GM20431 (cell line): ENCODE measurements around the gene CEL.
"Not testable (repeated sequence)": the region's sequence is repeated elsewhere in the genome, so short reads cannot be mapped to it uniquely, and the experiment has no call there.

ENCODE experiments used
- in situ Hi-C: fragments of 300-500 bp; cut with MseI, MboI; formaldehyde crosslinking; loops from one replicate; pipeline ENCODE4 v1.15.0; 2020; ENCODE audit warnings: low sequenced_read_pairs; ENCODE audit not compliant: unreplicated experiment

The CEL gene

DNA sequence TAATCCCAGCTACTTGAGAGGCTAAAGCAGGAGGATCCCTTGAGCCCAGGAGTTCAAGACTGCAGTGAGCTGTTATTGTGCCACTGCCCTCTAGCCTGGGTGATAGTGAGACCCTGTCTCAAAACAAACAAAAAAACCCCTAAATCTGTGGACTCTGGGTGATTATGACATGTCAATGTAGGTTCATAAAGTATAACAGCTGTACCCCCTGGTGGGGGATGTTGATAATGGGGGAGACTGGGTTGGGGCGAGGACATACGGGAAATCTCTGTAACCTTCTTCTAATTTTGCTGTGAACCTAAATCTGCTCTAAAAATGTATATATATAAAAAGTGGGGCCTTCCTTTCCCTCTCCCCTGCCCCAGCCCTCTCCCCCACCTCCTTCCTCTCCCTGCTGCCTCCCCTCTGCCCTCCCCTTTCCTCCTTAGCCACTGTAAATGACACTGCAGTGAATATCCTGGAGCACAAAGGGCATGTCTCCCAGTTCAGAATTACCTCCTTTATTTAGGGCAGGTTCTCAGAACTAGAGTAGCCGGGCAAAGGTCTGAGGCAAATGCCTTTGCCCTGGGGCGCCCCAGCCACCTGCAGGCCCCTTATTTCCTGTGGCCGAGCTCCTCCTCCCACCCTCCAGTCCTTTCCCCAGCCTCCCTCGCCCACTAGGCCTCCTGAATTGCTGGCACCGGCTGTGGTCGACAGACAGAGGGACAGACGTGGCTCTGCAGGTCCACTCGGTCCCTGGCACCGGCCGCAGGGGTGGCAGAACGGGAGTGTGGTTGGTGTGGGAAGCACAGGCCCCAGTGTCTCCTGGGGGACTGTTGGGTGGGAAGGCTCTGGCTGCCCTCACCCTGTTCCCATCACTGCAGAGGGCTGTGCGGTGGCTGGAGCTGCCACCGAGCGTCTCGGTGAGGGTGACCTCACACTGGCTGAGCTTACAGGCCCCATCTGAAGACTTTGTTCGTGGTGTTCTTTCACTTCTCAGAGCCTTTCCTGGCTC, 19.3 kb downstream of the CEL start:
- in situ Hi-C loops = not testable (repeated sequence)

DNA sequence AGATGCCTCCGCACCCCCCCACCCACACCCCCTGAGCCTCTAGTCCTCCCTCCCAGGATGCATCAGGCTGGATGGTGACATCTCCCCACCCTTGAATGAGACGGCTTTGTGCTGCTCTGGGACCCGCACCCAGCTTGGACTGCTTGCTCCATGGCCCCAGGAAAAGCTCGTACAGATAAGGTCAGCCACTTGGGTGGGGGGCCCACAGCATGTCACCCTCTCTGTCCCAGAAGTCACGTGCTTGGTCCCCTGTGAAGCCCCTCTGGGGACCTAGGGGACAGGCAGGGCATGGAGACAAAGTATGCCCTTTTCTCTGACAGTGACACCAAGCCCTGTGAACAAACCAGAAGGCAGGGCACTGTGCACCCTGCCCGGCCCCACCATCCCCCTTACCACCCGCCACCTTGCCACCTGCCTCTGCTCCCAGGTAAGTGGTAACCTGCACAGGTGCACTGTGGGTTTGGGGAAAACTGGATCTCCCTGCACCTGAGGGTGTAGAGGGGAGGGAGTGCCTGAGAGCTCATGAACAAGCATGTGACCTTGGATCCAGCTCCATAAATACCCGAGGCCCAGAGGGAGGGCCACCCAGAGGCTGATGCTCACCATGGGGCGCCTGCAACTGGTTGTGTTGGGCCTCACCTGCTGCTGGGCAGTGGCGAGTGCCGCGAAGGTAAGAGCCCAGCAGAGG, 20.3 kb downstream of the CEL start:
- in situ Hi-C loops = not testable (repeated sequence)

DNA sequence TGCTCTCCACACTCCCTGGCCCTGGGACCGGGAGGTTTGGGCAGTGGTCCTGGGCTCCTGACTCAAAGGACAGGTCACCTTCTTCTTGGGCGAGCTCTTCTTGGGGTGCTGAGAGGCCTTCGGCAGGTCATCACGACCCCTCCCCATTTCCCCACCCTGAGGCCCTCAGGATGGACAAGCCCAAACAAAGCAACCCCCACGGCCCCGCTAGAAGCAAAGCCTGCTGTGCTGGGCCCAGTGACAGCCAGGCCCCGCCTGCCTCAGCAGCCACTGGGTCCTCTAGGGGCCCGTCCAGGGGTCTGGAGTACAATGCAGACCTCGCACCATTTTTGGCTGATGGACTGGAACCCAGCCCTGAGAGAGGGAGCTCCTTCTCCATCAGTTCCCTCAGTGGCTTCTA, 21.9 kb downstream of the CEL start:
- in situ Hi-C loops = not testable (repeated sequence)

DNA sequence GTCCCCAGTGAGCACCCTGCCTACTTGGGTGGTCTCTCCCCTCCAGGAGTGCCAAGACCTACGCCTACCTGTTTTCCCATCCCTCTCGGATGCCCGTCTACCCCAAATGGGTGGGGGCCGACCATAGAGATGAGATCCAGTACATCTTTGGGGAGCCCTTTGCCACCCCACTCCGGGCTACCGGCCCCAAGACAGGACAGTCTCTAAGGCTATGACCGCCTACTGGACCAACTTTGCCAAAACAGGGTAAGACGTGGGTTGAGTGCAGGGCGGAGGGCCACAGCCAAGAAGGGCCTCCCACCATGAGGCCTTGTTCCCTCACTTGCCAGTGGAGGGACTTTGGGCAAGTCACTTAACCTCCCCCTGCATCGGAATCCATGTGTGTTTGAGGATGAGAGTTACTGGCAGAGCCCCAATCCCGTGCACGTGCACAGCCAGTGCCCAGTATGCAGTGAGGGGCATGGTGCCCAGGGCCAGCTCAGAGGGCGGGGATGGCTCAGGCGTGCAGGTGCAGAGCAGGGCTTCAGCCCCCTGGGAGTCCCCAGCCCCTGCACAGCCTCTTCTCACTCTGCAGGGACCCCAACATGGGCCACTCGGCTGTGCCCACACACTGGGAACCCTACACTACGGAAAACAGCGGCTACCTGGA, 24.6 kb downstream of the CEL start:
- in situ Hi-C loops = not testable (repeated sequence)

GRCh38 chr9:133086894-133087293, 25.1 kb downstream of the CEL start:
- in situ Hi-C loops = no loop called here

DNA sequence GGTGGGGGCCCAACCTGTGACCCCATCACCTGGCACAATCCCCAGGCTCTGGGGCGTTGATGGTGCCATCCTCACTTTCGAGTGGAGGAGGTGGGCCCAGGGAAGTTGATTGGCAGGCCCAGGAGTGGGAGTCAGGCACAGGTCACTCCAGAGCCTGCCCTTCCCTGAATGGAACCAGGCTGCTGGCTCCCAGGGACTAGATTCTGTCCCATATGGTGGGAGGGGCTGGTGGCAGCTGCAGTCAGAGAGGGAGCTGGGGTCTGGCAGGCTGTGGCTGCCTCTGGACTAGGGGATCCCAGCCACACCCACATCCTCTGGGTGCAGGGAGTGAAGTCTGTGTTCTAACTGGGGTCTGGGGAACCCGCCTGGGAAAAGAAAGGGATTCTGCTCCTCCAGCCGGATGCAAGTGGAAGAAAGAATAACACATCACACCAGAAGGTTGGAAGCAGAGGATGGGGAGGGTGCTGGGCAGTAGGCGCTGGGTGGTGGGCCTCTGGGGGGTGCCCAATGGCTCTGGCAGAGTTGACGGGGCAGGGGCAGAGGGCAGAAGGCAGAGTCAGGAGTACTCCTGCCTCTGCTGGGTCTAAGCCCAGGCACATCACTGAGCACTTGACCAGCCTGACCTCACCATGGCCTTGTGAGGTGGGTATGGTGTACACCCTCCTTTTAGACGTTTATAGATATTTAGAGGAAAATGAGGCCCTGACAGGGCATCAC, 25.8 kb downstream of the CEL start:
- in situ Hi-C loops = no loop called here

GRCh38 chr9:133088146-133088750, 26.5 kb downstream of the CEL start:
- in situ Hi-C loops = no loop called here

- in situ Hi-C loops = no loop called here
Observed at GRCh38 chr9:133088756-133089155, 27.0 kb downstream of the CEL start.

GRCh38 chr9:133089271-133089671, 27.5 kb downstream of the CEL start:
- in situ Hi-C loops = no loop called here

- in situ Hi-C loops = no loop called here
Observed at GRCh38 chr9:133090187-133090586, 28.4 kb downstream of the CEL start.

DNA sequence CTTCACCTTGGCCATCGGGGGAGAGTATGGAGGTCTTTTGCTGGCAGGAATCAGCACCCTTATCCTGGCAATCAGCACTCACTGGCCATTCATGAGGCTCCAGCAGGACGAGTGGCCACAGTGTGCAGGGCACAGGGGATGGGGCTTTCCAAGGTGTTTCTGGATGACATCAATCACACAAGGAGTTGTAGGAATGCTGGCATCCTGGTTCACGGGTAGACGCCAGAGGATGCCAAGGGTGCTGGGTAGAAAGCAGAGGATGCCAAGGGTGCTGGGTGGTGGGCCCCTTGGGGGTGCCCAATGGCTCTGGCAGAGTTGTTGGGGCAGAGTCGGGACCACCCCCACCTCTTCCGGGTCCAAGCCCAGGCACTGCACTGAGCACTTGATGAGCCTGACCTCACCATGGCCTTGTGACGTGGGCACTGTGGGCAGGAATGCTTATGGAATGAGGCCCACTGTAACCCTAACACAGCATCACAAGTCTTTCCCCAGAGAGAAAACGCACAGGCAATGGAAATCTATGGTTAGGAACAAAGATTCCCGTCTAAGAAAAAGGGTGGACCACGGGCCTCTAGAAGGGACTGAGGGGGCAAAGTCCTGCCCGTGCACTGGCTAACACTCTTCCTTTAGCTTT, 29.1 kb downstream of the CEL start:
- in situ Hi-C loops = no loop called here

DNA sequence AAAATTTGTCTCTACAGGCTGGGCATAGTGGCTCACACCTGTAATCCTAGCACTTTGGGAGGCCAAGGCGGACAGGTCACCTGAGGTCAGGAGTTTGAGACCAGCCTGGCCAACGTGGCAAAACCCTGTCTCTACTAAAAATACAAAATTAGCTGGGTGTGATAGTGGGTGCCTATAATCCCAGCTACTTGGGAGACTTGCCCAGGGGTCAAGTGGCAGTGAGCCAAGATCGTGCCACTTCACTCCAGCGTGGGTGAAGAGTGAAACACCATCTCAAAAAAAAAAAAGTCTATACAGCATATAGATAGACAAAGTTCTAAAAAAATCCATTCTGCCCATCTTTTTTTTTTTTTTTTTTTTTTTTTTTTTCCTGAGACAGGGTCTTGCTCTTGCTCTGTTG, 32.6 kb downstream of the CEL start:
- in situ Hi-C loops = not testable (repeated sequence)

DNA sequence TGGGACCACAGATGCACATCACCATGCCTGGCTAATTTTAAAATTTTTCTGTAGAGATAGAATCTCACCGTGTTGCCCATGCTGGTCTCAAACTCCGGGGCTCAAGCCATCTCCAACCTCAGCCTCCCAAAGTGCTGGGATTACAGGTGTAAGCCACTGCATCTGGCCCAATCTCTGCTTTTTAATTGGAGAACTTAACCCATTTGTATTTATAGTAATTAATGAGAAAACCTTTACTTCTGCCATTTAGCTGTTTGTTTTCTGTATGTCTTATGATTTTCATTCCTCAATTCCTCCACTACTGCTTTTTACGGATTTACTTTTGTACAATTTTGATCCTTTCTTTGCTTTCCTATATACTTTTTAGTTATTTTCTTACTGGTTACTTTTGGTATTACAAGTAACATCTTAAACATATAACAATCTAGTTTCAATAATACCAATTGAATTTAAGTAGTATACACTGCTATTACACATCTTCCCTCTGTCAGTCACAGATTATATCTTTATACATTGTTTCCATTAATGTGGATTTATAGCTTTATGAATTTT, 33.1 kb downstream of the CEL start:
- in situ Hi-C loops = no loop called here

DNA sequence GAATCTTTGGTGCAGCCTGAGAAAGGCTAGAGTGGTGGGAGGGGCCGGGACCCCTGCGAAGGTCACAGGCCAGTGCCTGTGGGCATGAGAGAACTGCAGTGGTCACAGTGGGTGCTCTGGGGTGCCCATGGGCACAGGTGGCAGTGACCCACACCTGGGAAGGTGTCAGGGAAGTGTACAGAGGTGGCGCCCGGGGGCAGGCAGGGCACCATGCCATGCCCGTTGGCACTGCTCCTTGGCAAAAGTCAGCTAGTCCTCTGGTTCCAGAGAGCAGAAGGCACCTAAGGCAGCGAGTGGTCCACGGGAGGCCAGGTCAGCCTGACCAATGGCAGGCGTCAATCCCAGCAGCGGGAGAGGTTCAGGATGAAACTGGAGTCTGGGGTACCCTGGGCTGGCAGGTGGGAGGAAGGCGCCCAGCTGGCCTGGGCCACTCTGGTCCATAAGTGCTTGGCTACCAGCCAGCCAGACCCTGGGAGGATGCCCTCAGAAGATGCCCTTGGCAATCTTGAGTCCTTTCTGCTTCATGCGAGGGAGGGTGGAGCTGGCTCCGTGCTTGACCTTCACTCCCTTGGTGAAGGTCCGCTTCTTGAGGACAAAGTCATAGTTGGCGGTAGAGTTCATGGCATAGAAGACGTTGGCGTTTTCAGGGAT, 36.4 kb downstream of the CEL start:
- in situ Hi-C loops = no loop called here

DNA sequence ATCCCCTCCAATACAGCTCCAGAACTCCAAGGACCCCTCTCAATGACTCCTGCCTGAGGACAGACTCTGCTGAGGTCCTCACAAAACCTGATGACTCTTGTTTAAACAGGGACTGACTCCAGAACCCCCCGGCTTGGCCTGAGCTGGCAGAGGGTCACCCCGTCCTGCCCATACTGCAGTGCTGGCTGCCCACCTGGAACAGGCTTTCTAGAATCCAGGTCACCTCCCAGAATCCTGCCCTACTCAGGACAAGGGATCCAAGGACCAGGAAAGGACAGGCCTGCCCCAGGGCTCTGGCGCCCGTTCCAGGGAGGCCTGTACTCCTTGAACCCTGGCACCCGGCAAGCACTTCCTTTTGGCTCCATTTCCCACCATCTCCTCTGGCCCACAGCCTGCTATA, 37.1 kb downstream of the CEL start:
- in situ Hi-C loops = no loop called here

GRCh38 chr9:133099726-133100505, 38.1 kb downstream of the CEL start:
- in situ Hi-C loops = no loop called here

GRCh38 chr9:133100506-133101355, 39.0 kb downstream of the CEL start:
- in situ Hi-C loops = no loop called here
